HG03521 (cell line): Measurements from ENCODE around the gene RBP3.
A peak's percentile ranks its signal among the peaks of the same experiment; 100 is the strongest.

ENCODE experiments used
- ATAC-seq: cut with Tn5 transposase; IDR thresholded peaks from one replicate; pipeline ENCODE4 v1.9.1; 2021; ENCODE audit warnings: mild to moderate bottlenecking, moderate library complexity; ENCODE audit not compliant: unreplicated experiment

Gene RBP3

GRCh38 chr10:47348138-47348651 lies at the start of gene RBP3:
Gene RBP3 (plus strand): TSS chr10:47348363. CDS start chr10:47348485, 122 bp downstream.
- ATAC-seq: no peak

GRCh38 chr10:47298715-47299114 lies 49.4 kb upstream of the RBP3 start:
- no peak for ATAC-seq

GRCh38 chr10:47299611-47300428 lies 48.3 kb upstream of the RBP3 start, which contains the start of gene GDF10:
Gene GDF10 (plus strand): TSS chr10:47300197. CDS start chr10:47300652, 455 bp downstream.
- no peak for ATAC-seq

- ATAC-seq: no peak
Measured at GRCh38 chr10:47300429-47300931, 47.7 kb upstream of the RBP3 start.

GRCh38 chr10:47301833-47302232 lies 46.3 kb upstream of the RBP3 start:
- ATAC-seq: no peak

GRCh38 chr10:47303105-47303504 lies 45.1 kb upstream of the RBP3 start:
- no peak for ATAC-seq

GRCh38 chr10:47303866-47304265 lies 44.3 kb upstream of the RBP3 start:
- no peak for ATAC-seq

GRCh38 chr10:47305566-47305965 lies 42.6 kb upstream of the RBP3 start:
- ATAC-seq: no peak

- no peak for ATAC-seq
Measured at GRCh38 chr10:47306387-47307210, 41.6 kb upstream of the RBP3 start.

GRCh38 chr10:47307381-47307780 lies 40.8 kb upstream of the RBP3 start:
- ATAC-seq: no peak

GRCh38 chr10:47308775-47309174 lies 39.4 kb upstream of the RBP3 start:
- ATAC-seq: no peak

- ATAC-seq: no peak
Measured at GRCh38 chr10:47309408-47310089, 38.6 kb upstream of the RBP3 start.

GRCh38 chr10:47310090-47310505 lies 38.1 kb upstream of the RBP3 start:
- ATAC-seq: no peak

GRCh38 chr10:47311193-47311931 lies 36.8 kb upstream of the RBP3 start:
- ATAC-seq: no peak

GRCh38 chr10:47311932-47312662 lies 36.1 kb upstream of the RBP3 start:
- ATAC-seq: peak; percentile 69

GRCh38 chr10:47312663-47312995 lies 35.5 kb upstream of the RBP3 start:
- ATAC-seq: no peak

GRCh38 chr10:47314416-47314970 lies 33.7 kb upstream of the RBP3 start:
- no peak for ATAC-seq

- no peak for ATAC-seq
Measured at GRCh38 chr10:47315421-47315820, 32.7 kb upstream of the RBP3 start.

GRCh38 chr10:47316131-47316530 lies 32.0 kb upstream of the RBP3 start:
- no peak for ATAC-seq
